Measurements from ENCODE around the gene MTNR1A.

Gene MTNR1A

GRCh38 chr4:186554914-186555827 is at the start of gene MTNR1A:
Gene MTNR1A (minus strand): TSS chr4:186555567. CDS start chr4:186555365, 202 bp downstream.
- peak; percentile 36 for DNase-seq (ENCODE audit: low spot score)

GRCh38 chr4:186604124-186604807 is 48.9 kb upstream of the MTNR1A start:
- no peak for DNase-seq (ENCODE audit: low spot score)

- no peak for DNase-seq (ENCODE audit: low spot score)
These were observed 47.6 kb upstream of the MTNR1A start for GRCh38 chr4:186602978-186603377.

- no peak for DNase-seq (ENCODE audit: low spot score)
These were observed 44.1 kb upstream of the MTNR1A start for GRCh38 chr4:186599483-186599882.

GRCh38 chr4:186598686-186599085 is 43.3 kb upstream of the MTNR1A start:
- DNase-seq (ENCODE audit: low spot score), result no peak

GRCh38 chr4:186596850-186597390 is 41.6 kb upstream of the MTNR1A start:
- no peak for DNase-seq (ENCODE audit: low spot score)

- DNase-seq (ENCODE audit: low spot score), result no peak
These were observed 41.0 kb upstream of the MTNR1A start for GRCh38 chr4:186596346-186596745.

- no peak for DNase-seq (ENCODE audit: low spot score)
These were observed 38.2 kb upstream of the MTNR1A start for GRCh38 chr4:186593587-186593973.

- DNase-seq (ENCODE audit: low spot score), result no peak
These were observed 37.7 kb upstream of the MTNR1A start for GRCh38 chr4:186592966-186593586.

- no peak for DNase-seq (ENCODE audit: low spot score)
These were observed 37.1 kb upstream of the MTNR1A start for GRCh38 chr4:186592445-186592844.

- DNase-seq (ENCODE audit: low spot score), result no peak
These were observed 36.3 kb upstream of the MTNR1A start for GRCh38 chr4:186591651-186592050.

GRCh38 chr4:186588503-186588902 is 33.1 kb upstream of the MTNR1A start:
- no peak for DNase-seq (ENCODE audit: low spot score)

GRCh38 chr4:186587416-186588018 is 32.1 kb upstream of the MTNR1A start:
- DNase-seq (ENCODE audit: low spot score), result peak; percentile 61

- DNase-seq (ENCODE audit: low spot score), result no peak
These were observed 30.8 kb upstream of the MTNR1A start for GRCh38 chr4:186586205-186586604.

GRCh38 chr4:186584912-186585311 is 29.5 kb upstream of the MTNR1A start:
- no peak for DNase-seq (ENCODE audit: low spot score)

- no peak for DNase-seq (ENCODE audit: low spot score)
These were observed 26.1 kb upstream of the MTNR1A start for GRCh38 chr4:186581421-186581820.

- peak; percentile 9 for DNase-seq (ENCODE audit: low spot score)
These were observed 25.3 kb upstream of the MTNR1A start for GRCh38 chr4:186580669-186581068.

- peak; percentile 90 for DNase-seq (ENCODE audit: low spot score)
These were observed 15.0 kb upstream of the MTNR1A start for GRCh38 chr4:186570193-186570996.

- DNase-seq (ENCODE audit: low spot score), result no peak
These were observed 14.3 kb upstream of the MTNR1A start for GRCh38 chr4:186569533-186570192.

- DNase-seq (ENCODE audit: low spot score), result no peak
These were observed 10.7 kb upstream of the MTNR1A start for GRCh38 chr4:186566068-186566467.

GRCh38 chr4:186563761-186564160 is 8.4 kb upstream of the MTNR1A start:
- peak; percentile 16 for DNase-seq (ENCODE audit: low spot score)
